Neuronal stem cell (in vitro differentiated cells): Measurements from ENCODE around the gene MIF.

Experiments
- DNase-seq: peaks from one replicate; pipeline ENCODE4 v3.0.0-alpha.2; 2013; ENCODE audit warnings: low spot score
- H2AFZ ChIP-seq: one replicate; pipeline ENCODE4 v1.6.1; 2013; ENCODE audit warnings: mild to moderate bottlenecking, low read length, inconsistent platforms
- H2AK5ac ChIP-seq: 2 replicates; pipeline ENCODE4 v1.6.1; 2013; ENCODE audit warnings: low read depth, mild to moderate bottlenecking, inconsistent platforms, low read length, moderate library complexity, mixed read lengths
- H2BK120ac ChIP-seq: 2 replicates; pipeline ENCODE4 v1.6.1; 2013; ENCODE audit warnings: low read depth, mild to moderate bottlenecking, inconsistent platforms, low read length, moderate library complexity, mixed read lengths
- H2BK12ac ChIP-seq: one replicate; pipeline ENCODE4 v1.6.1; 2013; ENCODE audit warnings: low read length, inconsistent platforms
- H2BK15ac ChIP-seq: 2 replicates; pipeline ENCODE4 v1.6.1; 2013; ENCODE audit warnings: mild to moderate bottlenecking, low read length, inconsistent platforms, mixed read lengths
- H2BK5ac ChIP-seq: one replicate; pipeline ENCODE4 v1.6.1; 2013; ENCODE audit warnings: inconsistent platforms, mild to moderate bottlenecking, low read length, moderate library complexity
- H3K14ac ChIP-seq: one replicate; pipeline ENCODE4 v1.6.1; 2013; ENCODE audit warnings: low read length, inconsistent platforms
- H3K18ac ChIP-seq: 2 replicates; pipeline ENCODE4 v1.6.1; 2013; ENCODE audit warnings: low read length, inconsistent platforms
- H3K23ac ChIP-seq: 2 replicates; pipeline ENCODE4 v1.6.1; 2013; ENCODE audit warnings: low read depth, mild to moderate bottlenecking, mixed read lengths, low read length, inconsistent platforms; ENCODE audit not compliant: poor library complexity
- H3K27ac ChIP-seq: replicated peaks from 3 replicates; pipeline ENCODE4 v1.5.1; 2013; ENCODE audit warnings: low read length, inconsistent platforms
- H3K27me3 ChIP-seq, 3 experiments: 2 replicates each; pipeline ENCODE4 v1.6.1; 2013; ENCODE audit warnings: low read length in 3 of 3, mild to moderate bottlenecking in 2 of 3, inconsistent platforms in 1 of 3, low read depth in 1 of 3, mixed read lengths in 1 of 3, moderate library complexity in 1 of 3; ENCODE audit not compliant: control insufficient read depth in 3 of 3, insufficient read depth in 3 of 3
- H3K36me3 ChIP-seq, 2 donors: replicated peaks in 1 of 2; 2 replicates each; pipeline ENCODE4 v1.6.1; 2013; ENCODE audit warnings: low read length in 2 of 2; ENCODE audit not compliant: control insufficient read depth in 2 of 2, insufficient read depth in 2 of 2
- H3K4ac ChIP-seq: 2 replicates; pipeline ENCODE4 v1.6.1; 2013; ENCODE audit warnings: inconsistent platforms, mild to moderate bottlenecking, low read length, moderate library complexity
- H3K4me1 ChIP-seq, 2 donors: 1 replicate in 1 of 2; 2 replicates in 1 of 2; pipeline ENCODE4 v1.6.1; 2013; ENCODE audit warnings: low read length in 2 of 2, low read depth in 1 of 2; ENCODE audit not compliant: control insufficient read depth in 2 of 2, insufficient read depth in 1 of 2
- H3K4me2 ChIP-seq: one replicate; pipeline ENCODE4 v1.6.1; 2013; ENCODE audit warnings: mild to moderate bottlenecking, low read length, inconsistent platforms; ENCODE audit not compliant: insufficient read depth, poor library complexity, severe bottlenecking
- H3K4me3 ChIP-seq, 2 donors: 2 replicates each; pipeline ENCODE4 v1.5.1; 2013; ENCODE audit warnings: low read length in 2 of 2, mild to moderate bottlenecking in 2 of 2, inconsistent platforms in 1 of 2, moderate library complexity in 1 of 2
- H3K79me1 ChIP-seq: one replicate; pipeline ENCODE4 v1.6.1; 2013; ENCODE audit warnings: low read depth, mild to moderate bottlenecking, inconsistent platforms, low read length, moderate library complexity
- H3K9ac ChIP-seq: one replicate; pipeline ENCODE4 v1.6.1; 2013; ENCODE audit warnings: mild to moderate bottlenecking, low read depth, low read length, inconsistent platforms; ENCODE audit not compliant: poor library complexity
- H3K9me3 ChIP-seq, 2 donors: replicated peaks in 1 of 2; 2 replicates each; pipeline versions ENCODE3 to v1.6.1; 2013; ENCODE audit warnings: low read length in 2 of 2, mild to moderate bottlenecking in 2 of 2, inconsistent platforms in 1 of 2, low read depth in 1 of 2, mixed read lengths in 1 of 2, moderate library complexity in 1 of 2; ENCODE audit not compliant: control insufficient read depth in 2 of 2, insufficient read depth in 1 of 2
- H4K8ac ChIP-seq: one replicate; pipeline ENCODE4 v1.6.1; 2013; ENCODE audit warnings: low read depth, mild to moderate bottlenecking, inconsistent platforms, low read length, moderate library complexity
- H4K91ac ChIP-seq: one replicate; pipeline ENCODE4 v1.6.1; 2013; ENCODE audit warnings: low read length, low read depth, mild to moderate bottlenecking, inconsistent platforms; ENCODE audit not compliant: poor library complexity
- WGBS, 2 donors: extraction: QIAGEN DNeasy Blood & Tissue Kit; methylation state at CpG; one replicate each; pipeline ENCODE4 v1.1.7; 2013; ENCODE audit warnings: missing lambda C conversion rate in 2 of 2, mixed read lengths in 1 of 2; ENCODE audit not compliant: insufficient read length in 2 of 2, insufficient replicate concordance in 1 of 2; ENCODE audit errors: extremely low coverage in 2 of 2; 5-methylcytosine and 5-hydroxymethylcytosine counted together

MIF gene

DNA sequence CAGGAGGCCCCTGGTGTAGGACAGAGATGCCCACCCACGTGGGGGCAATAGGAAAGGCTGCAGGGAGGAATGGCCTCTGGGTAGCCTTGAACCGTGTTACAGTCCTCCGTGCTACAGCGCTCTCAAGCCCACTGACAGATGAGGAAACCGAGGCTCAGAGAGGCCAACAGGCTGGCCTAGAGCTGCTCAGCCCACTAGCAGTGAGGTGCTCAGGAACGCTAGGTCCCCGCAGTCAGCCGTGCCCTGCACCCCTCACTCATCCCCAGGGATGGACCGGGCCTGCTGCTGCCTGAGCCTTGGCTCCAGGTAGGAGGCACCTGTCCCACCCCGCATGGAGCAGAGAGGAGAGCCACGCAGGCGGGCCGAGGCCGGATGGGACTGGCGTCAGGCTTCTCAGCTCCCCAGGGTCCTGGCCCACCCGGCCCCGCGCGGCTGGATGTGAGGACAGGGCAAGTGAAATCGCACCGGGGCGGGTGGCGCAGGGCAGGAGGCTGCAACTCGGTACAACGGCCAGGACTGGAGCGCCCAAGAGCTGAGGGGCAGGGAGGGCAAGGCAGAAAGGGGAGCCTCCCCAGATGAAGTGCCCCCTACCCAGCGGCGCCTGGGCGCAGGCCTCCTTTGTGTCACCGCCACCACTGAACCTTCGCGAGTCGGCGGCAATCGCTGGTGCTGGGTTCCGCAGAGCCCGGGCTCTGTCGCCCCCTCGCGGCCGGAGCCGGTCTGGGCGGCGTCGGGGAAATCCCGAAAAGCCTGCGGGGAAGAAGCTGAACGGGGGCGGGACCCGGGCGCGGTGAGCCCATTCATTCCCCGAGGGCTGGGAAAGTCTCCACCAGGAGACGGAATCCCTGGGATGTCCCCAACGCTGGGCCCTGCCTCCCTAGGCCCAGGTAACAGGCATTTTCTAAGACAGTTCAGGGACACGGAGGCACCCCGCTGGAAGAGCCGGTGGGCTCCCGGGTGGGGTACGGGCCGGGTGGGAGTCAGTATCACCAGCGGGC lies 44.9 kb upstream of the MIF start:
- peak overlapping the region; percentile 11 for H3K4me2 ChIP-seq
- H4K91ac ChIP-seq: peak overlapping the region; percentile 31
- H2BK15ac ChIP-seq: peak overlapping the region; percentile 95
- H2BK12ac ChIP-seq: peak overlapping the region; percentile 100
- peak overlapping the region; percentile 97 for H2BK5ac ChIP-seq
- no peaks in the 10 kb centered on the region for H3K9me3 ChIP-seq
- peak overlapping the region; percentile 93 for H2AFZ ChIP-seq
- peak overlapping the region; percentile 59 for H3K14ac ChIP-seq
- H3K4me3 ChIP-seq: peak overlapping the region in 1 of 2 donors; percentile 18
- H3K23ac ChIP-seq: peak overlapping the region; percentile 45
- H3K27me3 ChIP-seq: peaks cover 0 to 4% (median 0%) of the 10 kb centered on the region in 3 experiments
- WGBS, 2 donors: no CpG with 5 or more reads among the region's 62 CpGs
- no peaks in the 10 kb centered on the region for H3K79me1 ChIP-seq
- peak overlapping the region; percentile 96 for H4K8ac ChIP-seq
- peak overlapping the region; percentile 100 for H3K18ac ChIP-seq
- H3K9ac ChIP-seq: no peak overlapping the region
- H3K27ac ChIP-seq: no peak overlapping the region
- peak overlapping the region; percentile 84 for H2AK5ac ChIP-seq
- DNase-seq: peak; percentile 89
- H2BK120ac ChIP-seq: peak overlapping the region; percentile 76
- H3K36me3 ChIP-seq: no peaks in the 10 kb centered on the region
- peak overlapping the region; percentile 99 for H3K4ac ChIP-seq
- H3K4me1 ChIP-seq: peaks cover 14 to 30% of the 10 kb centered on the region in 2 donors

DNA sequence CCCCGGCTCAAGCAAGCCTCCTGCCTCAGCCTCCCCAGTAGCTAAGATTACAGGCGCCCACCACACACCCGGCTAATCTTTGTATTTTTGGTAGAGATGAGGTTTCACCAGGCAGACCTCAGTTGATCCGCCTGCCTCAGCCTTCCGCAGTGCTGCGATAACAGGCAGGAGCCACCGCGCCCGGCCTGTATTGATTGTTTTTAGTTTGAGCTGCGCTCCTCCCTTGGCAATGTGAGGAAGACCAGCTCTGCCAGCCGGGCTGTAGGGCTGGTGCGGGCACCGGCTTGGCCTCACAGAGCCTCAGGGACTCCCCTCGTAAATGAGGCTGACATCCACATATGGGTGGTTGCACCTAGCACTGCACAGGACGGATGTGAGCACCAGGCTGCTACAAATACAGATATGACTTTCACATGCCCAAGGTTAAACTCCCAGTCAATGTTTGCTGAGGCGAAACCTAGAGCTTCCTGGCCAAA lies 44.0 kb upstream of the MIF start:
- Histone ChIP-seq H2BK120ac (no peak overlapping the region), H3K9me3 (no peaks in the 10 kb centered on the region), H2BK5ac (no peak overlapping the region), H3K18ac (no peak overlapping the region), H2AFZ (no peak overlapping the region), H3K4me1 (peaks cover 14 to 30% of the 10 kb centered on the region in 2 donors), H3K9ac (peak overlapping the region; percentile 63), H4K8ac (no peak overlapping the region), H3K23ac (peak overlapping the region; percentile 16), H3K14ac (no peak overlapping the region), H4K91ac (no peak overlapping the region), H3K4ac (no peak overlapping the region), H3K36me3 (no peaks in the 10 kb centered on the region), H2AK5ac (peak overlapping the region; percentile 36), H3K27ac (no peak overlapping the region), H3K79me1 (no peaks in the 10 kb centered on the region), H3K4me3 (no peak overlapping the region), H2BK12ac (no peak overlapping the region), H2BK15ac (peak overlapping the region; percentile 14), H3K27me3 (peaks cover 0 to 4% (median 0%) of the 10 kb centered on the region in 3 experiments), H3K4me2 (no peak overlapping the region)
- WGBS, 2 donors: no CpG with 5 or more reads among the region's 16 CpGs
- no peak for DNase-seq

DNA sequence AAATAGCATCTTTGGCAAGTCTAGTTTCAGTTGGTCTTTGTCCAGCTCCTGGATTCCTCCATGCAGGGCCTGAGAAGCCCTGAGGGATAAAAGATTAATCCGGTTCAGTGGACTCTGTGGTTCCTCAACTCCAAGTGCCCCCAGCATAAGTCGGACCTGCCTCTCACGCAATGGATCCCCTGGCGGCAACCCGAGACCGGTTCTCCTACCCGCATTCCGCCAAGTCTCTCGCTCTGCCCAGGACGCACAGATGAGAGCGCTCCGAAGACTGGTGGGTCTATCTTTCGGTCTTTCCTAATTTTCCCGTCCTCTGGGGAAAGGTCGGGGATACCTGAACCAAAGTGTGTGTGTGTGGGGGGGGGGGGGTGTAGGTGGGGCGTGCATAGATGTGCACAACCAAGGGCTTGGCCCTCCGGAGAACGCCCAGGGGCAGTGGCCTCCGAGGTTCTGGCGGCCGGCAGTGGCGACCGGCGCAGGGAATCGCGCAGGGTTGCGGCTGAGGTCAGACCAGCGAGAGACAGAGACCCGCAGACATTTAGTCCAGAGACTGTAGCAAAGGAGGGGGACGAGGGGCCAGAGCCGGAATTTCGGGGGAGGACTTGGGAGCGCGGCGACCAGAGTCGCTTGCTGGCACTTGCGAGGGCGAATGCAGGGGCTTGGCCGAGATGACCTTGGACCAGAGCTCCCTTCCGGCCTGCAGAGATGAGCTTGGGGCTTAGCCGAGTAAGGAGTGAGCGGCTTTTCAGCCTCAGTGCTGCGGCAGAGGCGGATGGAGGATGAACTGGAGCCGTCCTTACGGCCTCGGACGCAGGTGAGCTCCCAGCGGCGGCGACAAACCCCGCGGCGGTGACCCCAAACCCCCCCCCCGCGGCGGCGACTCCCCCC lies 37.2 kb upstream of the MIF start:
- Histone ChIP-seq H2BK5ac (peak overlapping the region; percentile 7), H3K4me1 (peaks cover 0 to 8% of the 10 kb centered on the region in 2 donors), H3K9me3 (no peaks in the 10 kb centered on the region), H2BK12ac (no peak overlapping the region), H3K79me1 (no peaks in the 10 kb centered on the region), H3K18ac (peak overlapping the region; percentile 94), H3K4me3 (peak overlapping the region; percentile 70 to 84), H3K9ac (peak overlapping the region; percentile 89), H4K8ac (no peak overlapping the region), H3K27me3 (peaks cover 0 to 2% (median 0%) of the 10 kb centered on the region in 3 experiments), H2AFZ (peak overlapping the region; percentile 86), H3K36me3 (peaks cover 0 to 1% of the 10 kb centered on the region in 2 donors), H3K27ac (peak overlapping the region; percentile 87), H3K14ac (no peak overlapping the region), H3K23ac (no peak overlapping the region), H2BK120ac (no peak overlapping the region), H2BK15ac (peak overlapping the region; percentile 11), H3K4ac (no peak overlapping the region), H2AK5ac (no peak overlapping the region), H3K4me2 (peak overlapping the region; percentile 89), H4K91ac (no peak overlapping the region)
- WGBS, 2 donors: no CpG with 5 or more reads among the region's 58 CpGs
- DNase-seq: peak; percentile 49
